Activated gamma-delta T cell treated with anti-CD3 and anti-CD28 coated beads, Interleukin-2, amount 50 U/mL, for 16 hours (primary cell): ENCODE measurements around the gene UBE2E2.

ENCODE experiments used
- DNase-seq: peaks from one replicate; pipeline ENCODE4 v3.0.0-alpha.2; 2020; ENCODE audit warnings: low read depth

The UBE2E2 gene

GRCh38 chr3:23620638-23621015 lies 417.5 kb downstream of the UBE2E2 start:
- no peak for DNase-seq

GRCh38 chr3:23623844-23624243 lies 420.7 kb downstream of the UBE2E2 start:
- DNase-seq = no peak

DNA sequence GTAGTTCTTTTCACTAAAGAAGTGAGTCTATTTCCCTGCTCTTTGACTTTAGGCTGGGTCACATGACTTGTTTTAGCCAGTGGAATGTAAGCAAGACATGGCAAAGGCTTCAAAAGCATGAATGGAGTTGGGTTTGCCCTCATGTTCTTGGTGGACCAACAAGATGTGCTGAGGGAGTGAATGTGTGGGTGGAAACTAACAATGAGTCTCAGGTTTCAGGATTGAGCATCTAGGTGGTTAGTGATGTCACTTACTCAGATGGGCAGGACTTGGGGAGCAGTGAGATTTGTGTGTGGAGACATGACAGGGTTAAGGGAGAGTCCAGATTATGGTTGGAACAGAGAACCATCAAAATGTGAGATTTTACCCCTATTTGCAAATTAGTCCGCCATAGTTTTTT lies 421.2 kb downstream of the UBE2E2 start:
- DNase-seq = no peak

- DNase-seq = no peak
Observed at GRCh38 chr3:23626442-23626841, 423.3 kb downstream of the UBE2E2 start.

DNA sequence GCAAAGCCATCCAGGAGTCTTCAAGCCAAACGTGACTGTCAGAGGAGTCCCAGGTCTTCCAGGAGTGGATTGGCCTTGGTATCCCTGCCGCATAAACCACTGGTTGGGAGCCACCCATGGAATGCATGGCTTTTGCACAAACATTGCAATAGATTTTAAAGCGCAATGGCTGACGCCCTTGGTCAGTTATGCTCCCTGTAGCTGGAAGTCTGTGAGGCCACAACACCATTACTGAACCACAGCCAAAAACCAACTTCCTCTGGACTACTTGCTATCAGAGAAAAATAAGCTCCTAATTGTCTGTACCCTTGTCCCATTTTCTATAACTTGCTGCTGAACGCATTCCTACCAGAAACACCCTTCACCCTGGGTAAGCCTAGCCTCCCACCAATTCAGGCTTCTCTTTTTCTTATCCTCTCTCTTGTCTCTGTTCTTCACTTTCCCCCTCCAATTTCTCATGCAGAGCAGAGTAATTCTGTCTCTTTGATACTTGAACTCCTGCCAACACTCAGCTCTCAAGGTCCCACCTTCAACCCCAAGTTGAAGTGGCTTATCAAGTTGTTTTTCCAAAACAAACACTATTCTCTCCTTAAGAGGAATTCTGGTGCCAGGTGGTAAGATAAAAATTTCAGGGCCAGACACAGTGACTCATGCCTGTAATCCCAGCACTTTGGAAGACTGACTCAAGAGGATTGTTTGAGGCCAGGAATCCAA lies 426.2 kb downstream of the UBE2E2 start:
- no peak for DNase-seq

DNA sequence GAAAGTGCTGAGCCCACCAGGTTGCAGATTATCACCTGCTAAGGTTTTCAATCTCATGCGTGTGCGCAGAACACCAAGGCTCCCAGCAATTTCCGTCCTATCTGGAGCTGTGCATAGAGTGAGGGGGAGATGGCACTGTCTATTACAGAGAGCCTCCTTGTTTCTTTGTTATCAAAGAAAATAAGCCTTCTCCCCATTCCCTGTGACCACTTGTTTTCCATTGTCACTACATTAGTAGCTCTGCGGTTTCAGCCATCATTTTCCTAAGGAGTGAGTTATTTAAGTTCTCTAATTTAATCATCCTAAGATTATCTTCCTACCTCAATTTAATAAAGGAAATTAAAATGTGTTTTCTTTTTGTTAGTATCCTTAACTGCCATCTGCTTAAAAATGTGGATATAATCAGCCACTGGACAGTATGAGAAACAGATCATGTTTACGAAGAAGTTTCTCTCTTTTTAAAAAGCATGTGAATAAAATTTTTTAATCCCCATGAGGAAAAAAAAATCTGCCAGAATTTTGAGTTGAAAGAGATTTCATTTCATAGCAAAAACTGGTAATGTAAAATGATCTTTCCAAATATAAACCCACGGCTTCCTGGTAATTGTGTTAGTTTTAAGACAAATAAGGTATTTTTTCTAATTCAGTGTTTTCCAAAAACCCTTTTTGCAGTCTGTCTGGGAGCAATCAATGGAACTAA lies 430.3 kb downstream of the UBE2E2 start:
- DNase-seq = no peak

DNA sequence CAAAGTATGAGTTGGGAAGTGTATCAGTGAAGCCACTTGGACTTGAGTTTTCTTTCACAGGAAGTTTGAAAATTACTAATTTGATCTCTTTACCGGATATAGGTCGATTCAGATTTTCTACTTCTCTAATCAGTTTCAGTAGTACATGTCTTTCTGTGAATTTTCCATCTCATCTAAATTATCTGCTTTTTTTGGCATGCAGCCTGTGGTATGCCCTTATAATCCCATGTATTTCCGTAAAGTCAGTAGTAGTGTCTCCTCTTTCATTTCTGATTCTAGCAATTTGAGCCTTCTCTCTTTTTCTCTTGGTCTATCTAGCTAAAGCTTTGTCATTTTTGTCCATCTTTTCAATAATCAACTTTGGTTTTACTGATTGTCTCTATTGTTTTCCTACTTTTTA lies 434.2 kb downstream of the UBE2E2 start:
- no peak for DNase-seq

- no peak for DNase-seq
Observed at GRCh38 chr3:23640471-23641146, 437.5 kb downstream of the UBE2E2 start.
